ENCODE data around the gene PCDHAC1.

Gene PCDHAC1

DNA sequence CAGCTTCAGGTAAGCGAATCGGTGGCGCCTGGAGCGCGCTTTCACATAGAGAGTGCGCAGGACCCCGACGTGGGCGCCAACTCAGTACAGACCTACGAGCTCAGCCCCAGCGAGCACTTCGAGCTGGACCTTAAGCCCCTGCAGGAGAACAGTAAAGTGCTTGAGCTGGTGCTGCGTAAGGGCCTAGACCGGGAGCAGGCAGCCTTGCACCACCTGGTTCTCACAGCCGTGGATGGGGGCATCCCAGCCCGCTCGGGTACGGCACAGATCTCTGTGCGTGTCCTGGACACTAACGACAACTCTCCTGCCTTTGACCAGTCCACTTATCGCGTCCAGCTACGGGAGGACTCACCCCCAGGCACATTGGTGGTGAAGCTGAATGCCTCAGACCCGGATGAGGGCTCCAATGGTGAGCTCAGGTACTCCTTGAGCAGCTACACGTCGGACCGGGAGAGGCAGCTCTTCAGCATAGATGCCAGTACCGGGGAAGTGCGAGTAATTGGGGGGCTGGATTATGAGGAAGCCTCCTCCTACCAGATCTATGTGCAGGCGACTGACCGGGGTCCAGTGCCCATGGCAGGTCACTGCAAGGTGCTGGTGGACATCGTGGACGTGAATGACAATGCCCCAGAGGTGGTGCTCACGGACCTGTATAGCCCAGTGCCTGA lies 41.3 kb downstream of the PCDHAC1 start:
- no peak for DNase-seq (ENCODE audit: low read depth)

- DNase-seq (ENCODE audit: low read depth), result no peak
These were observed 43.8 kb downstream of the PCDHAC1 start for GRCh38 chr5:140969880-140970279.

GRCh38 chr5:140973550-140973949 lies 47.5 kb downstream of the PCDHAC1 start:
- DNase-seq (ENCODE audit: low read depth), result no peak

GRCh38 chr5:140977003-140977402 lies 50.9 kb downstream of the PCDHAC1 start:
- no peak for DNase-seq (ENCODE audit: low read depth)

- DNase-seq (ENCODE audit: low read depth), result no peak
These were observed 52.2 kb downstream of the PCDHAC1 start for GRCh38 chr5:140978260-140978659.

DNA sequence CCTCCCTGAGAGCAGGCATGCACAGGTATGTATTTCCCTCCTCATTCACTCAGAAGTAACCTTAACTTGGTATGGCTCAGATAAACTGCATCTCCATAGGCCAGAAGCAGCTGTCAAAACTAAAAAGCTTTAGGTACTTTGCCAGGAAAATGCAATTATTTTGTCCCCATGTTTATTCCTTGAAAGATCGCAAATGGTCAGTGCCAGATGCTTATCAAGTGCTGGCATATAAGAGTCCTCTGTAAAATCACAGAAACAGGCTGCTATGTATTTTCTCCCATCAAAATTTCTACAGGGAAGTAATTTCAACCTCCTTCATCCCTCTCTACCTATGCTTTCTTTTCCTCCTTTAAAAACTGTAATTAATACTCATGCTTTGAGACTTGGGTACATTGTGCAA lies 52.9 kb downstream of the PCDHAC1 start:
- no peak for DNase-seq (ENCODE audit: low read depth)
